Kidney epithelial cell (primary cell): Measurements from ENCODE around the gene RXFP1. TPM values are rescaled to one million over a fixed set of nuclear protein-coding genes. Genes with fewer than 3 reads are reported as not detected.

Experiments
- DNase-seq: peaks from one replicate; pipeline ENCODE4 v3.0.0-alpha.2; 2010; ENCODE audit warnings: low read depth
- H3K27me3 ChIP-seq: 2 replicates; pipeline ENCODE4 v1.6.0; 2011; ENCODE audit warnings: low read length; ENCODE audit not compliant: control insufficient read depth, insufficient read depth
- H3K36me3 ChIP-seq: 2 replicates; pipeline ENCODE4 v1.5.1; 2011; ENCODE audit warnings: low read length; ENCODE audit not compliant: control insufficient read depth, insufficient read depth
- H3K4me3 ChIP-seq: 2 replicates; pipeline ENCODE4 v1.5.1; 2011; ENCODE audit warnings: low read depth, mild to moderate bottlenecking, control low read depth, low read length
- total RNA-seq: library from RNA; depleted of rRNA; stranded (reverse); fragments of >200 nt; gene quantifications from 2 replicates; pipeline ENCODE4 v1.2.3, GENCODE V29; 2015
- TF ChIP-seq, protein P1 (sequence below): IDR thresholded peaks from 2 replicates; pipeline ENCODE4 v1.5.1; 2011; ENCODE audit warnings: mild to moderate bottlenecking, moderate library complexity, low read length, control low read depth, inconsistent platforms; ENCODE audit not compliant: insufficient read depth, poor library complexity, severe bottlenecking

RXFP1 gene
- total RNA-seq, 1 donor from 2014 or later, result not detected

DNA sequence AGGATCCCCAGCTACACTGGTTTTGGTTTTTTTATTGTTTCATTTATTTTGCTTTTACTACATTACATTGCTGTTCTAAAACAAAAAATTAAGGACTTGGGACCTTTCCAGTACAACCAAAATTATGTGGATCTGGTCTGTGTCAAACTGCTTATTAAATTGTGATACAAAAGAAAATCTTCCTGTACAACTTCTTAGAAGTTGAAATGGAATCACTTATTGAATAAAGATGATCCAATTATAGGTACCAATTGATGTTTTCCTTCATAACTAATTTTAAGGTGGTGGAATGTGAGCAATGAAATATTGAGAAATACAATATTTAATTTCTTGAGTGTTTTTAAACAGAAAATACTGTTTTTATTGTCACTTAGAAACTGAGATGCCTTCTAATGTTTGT, 82.7 kb downstream of the RXFP1 start:
- TF ChIP-seq, protein P1, sequence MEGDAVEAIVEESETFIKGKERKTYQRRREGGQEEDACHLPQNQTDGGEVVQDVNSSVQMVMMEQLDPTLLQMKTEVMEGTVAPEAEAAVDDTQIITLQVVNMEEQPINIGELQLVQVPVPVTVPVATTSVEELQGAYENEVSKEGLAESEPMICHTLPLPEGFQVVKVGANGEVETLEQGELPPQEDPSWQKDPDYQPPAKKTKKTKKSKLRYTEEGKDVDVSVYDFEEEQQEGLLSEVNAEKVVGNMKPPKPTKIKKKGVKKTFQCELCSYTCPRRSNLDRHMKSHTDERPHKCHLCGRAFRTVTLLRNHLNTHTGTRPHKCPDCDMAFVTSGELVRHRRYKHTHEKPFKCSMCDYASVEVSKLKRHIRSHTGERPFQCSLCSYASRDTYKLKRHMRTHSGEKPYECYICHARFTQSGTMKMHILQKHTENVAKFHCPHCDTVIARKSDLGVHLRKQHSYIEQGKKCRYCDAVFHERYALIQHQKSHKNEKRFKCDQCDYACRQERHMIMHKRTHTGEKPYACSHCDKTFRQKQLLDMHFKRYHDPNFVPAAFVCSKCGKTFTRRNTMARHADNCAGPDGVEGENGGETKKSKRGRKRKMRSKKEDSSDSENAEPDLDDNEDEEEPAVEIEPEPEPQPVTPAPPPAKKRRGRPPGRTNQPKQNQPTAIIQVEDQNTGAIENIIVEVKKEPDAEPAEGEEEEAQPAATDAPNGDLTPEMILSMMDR, result no peak
- no peak overlapping the region for H3K4me3 ChIP-seq
- no peak for DNase-seq

DNA sequence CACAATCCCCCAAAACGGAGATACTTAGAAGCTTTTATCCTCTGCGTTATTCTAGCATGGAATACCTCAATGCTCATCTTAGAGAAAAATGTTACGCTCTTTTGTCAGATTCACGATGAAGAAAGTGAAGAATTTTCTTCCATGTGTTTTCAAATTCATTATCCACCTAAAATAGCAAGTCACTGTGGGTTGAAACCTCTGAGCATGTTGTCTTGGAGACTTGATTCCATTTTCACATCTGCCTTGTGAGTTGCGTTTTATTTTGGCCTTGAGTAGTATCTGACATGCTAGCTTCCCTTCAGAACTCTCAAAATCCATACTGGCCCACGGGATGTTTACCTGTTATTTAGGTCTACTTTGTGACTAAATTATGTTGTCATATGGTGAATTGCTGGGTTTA, 83.7 kb downstream of the RXFP1 start:
- TF ChIP-seq, protein P1, result no peak
- Histone ChIP-seq H3K27me3 (no peaks in the 10 kb centered on the region), H3K36me3 (no peaks in the 10 kb centered on the region), H3K4me3 (no peak overlapping the region)
- no peak for DNase-seq

More for the DNA sequence above, 82.7 kb downstream of the RXFP1 start:
- no peaks in the 10 kb centered on the region for H3K36me3 ChIP-seq
- H3K27me3 ChIP-seq, result no peaks in the 10 kb centered on the region

DNA sequence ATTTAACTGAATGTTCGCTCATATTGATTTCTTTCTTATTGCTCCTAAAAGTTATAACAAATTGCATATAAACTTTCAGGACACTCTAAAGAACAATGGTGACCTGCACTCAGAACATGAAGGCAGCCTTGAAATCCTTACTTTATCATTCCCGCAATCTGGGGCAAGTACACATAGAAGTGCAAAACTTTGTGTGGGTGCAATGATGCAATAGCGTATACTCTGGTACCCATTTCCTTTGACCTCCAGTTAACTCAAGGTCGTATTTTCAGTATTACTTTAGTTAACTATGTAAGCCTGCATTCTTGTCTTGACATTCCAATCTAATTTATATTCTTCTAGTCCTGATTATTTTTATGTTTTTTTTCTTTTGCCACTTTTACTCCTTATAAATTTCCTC, 85.3 kb downstream of the RXFP1 start:
- no peaks in the 10 kb centered on the region for H3K27me3 ChIP-seq
- no peak overlapping the region for H3K4me3 ChIP-seq
- H3K36me3 ChIP-seq, result no peaks in the 10 kb centered on the region
- TF ChIP-seq, protein P1, result no peak
- DNase-seq, result no peak

DNA sequence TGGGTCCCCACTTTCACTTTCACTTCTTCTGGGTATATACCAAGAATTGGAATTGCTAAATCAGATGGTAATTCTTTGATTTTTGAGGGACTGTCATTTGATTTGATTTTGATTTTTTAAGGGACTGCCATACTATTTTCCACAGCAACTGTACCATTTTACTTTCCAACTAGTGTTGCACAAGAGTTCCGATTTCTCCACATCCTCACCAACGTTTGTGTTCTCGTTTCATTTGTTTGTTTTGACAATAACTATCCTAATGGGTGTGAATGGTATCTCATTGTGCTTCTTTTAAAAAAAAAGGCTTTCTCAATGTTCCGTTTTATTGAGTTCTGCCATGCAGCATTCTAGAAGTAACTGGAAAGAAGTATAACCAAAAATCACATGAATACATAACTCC, 87.4 kb downstream of the RXFP1 start:
- no peak for DNase-seq
- H3K4me3 ChIP-seq, result no peak overlapping the region
- no peaks in the 10 kb centered on the region for H3K36me3 ChIP-seq
- TF ChIP-seq, protein P1, result no peak
- no peaks in the 10 kb centered on the region for H3K27me3 ChIP-seq

DNA sequence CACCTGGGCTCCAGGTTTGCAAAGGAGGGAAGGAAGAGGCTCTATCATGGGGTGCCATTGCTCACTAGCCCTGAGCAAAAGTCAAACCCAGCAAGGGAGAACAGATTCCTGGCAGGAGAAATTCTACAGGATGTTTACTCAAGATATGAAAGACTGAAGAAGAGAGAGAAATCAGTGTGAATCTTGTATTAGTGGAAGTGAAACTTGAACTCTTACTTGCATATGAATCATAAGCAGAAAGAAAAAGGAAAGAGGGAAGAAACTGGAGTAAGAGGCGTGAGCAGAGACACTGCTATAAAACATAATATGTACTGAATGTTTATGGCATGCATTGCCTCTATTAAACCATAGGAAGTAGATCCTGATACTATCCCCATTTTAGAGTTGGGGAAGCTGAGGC, 89.1 kb downstream of the RXFP1 start:
- TF ChIP-seq, protein P1, result no peak
- H3K36me3 ChIP-seq, result no peaks in the 10 kb centered on the region
- DNase-seq, result no peak
- H3K4me3 ChIP-seq, result no peak overlapping the region
- no peaks in the 10 kb centered on the region for H3K27me3 ChIP-seq

DNA sequence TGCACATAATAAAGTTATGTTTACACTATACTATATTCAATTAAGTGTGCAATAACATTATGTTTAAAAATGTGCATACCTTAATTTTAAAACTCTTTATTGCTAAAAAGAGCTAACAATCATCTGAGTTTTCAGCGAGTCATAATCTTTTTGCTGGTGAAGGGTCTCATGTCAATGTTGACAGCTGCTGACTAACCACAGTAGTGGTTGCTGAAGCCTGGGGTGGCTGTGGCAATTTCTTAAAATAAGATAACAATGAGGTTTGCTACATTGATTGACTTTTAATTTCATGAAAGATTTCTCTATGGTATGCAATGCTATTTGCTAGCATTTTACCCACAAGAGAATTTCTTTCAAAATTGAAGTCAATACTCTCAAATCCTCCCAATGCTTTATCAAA, 91.4 kb downstream of the RXFP1 start:
- H3K27me3 ChIP-seq, result no peaks in the 10 kb centered on the region
- no peaks in the 10 kb centered on the region for H3K36me3 ChIP-seq
- no peak overlapping the region for H3K4me3 ChIP-seq
- no peak for DNase-seq
- TF ChIP-seq, protein P1, result no peak
